SU-DHL-6 (cell line): ENCODE measurements around the gene TGM3.

Experiments
- H2AFZ ChIP-seq: fragments of 200-600 bp; sonication (generic); 2 replicates; pipeline ENCODE4 v1.6.1; 2014; ENCODE audit warnings: low read depth, mild to moderate bottlenecking, moderate library complexity, mixed read lengths, antibody characterized with exemption, low read length; ENCODE audit not compliant: severe bottlenecking
- H3F3A ChIP-seq: fragments of 200-600 bp; shearing (Covaris generic); 2 replicates; pipeline ENCODE4 v1.6.0; 2016; ENCODE audit warnings: antibody characterized with exemption, mild to moderate bottlenecking; ENCODE audit not compliant: insufficient read depth
- H3K27ac ChIP-seq: fragments of 200-600 bp; sonication (generic); 2 replicates; pipeline ENCODE4 v1.5.1; 2016; ENCODE audit warnings: low read depth, mild to moderate bottlenecking, low read length, moderate library complexity, mixed read lengths
- H3K27me3 ChIP-seq: fragments of 200-600 bp; sonication (generic), shearing (Covaris generic); 2 replicates; pipeline ENCODE4 v1.6.0; 2014; ENCODE audit warnings: mild to moderate bottlenecking, low read length
- H3K36me3 ChIP-seq: fragments of 200-600 bp; sonication (generic); 2 replicates; pipeline ENCODE4 v1.6.1; 2014; ENCODE audit warnings: mild to moderate bottlenecking, low read length, mixed read lengths
- H3K4me2 ChIP-seq: fragments of 300-600, 200-600 bp; shearing (Covaris generic), sonication (generic); 2 replicates; pipeline ENCODE4 v1.6.0; 2014; ENCODE audit warnings: low read length, low read depth, mild to moderate bottlenecking; ENCODE audit not compliant: poor library complexity, severe bottlenecking
- H3K4me3 ChIP-seq: fragments of 200-600 bp; sonication (generic); 2 replicates; pipeline ENCODE4 v1.5.1; 2014; ENCODE audit warnings: antibody characterized with exemption, low read length, mild to moderate bottlenecking, mixed read lengths; ENCODE audit not compliant: insufficient read depth, poor library complexity, severe bottlenecking
- H3K79me2 ChIP-seq: fragments of 200-600 bp; sonication (generic); 2 replicates; pipeline ENCODE4 v1.6.1; 2014; ENCODE audit warnings: mild to moderate bottlenecking, low read length, moderate library complexity; ENCODE audit not compliant: insufficient read depth
- H3K9ac ChIP-seq: fragments of 200-600 bp; sonication (generic); 2 replicates; pipeline ENCODE4 v1.7.0; 2014; ENCODE audit warnings: mild to moderate bottlenecking, low read length
- H3K9me2 ChIP-seq: fragments of 200-600 bp; sonication (generic); replicated peaks from 2 replicates; pipeline ENCODE4 v1.6.1; 2014; ENCODE audit warnings: low read length; ENCODE audit not compliant: insufficient read depth
- H3K9me3 ChIP-seq: fragments of 200-600 bp; sonication (generic); 2 replicates; pipeline ENCODE4 v1.6.1; 2014; ENCODE audit warnings: low read length, mixed read lengths; ENCODE audit not compliant: insufficient read depth
- H4K20me1 ChIP-seq: fragments of 200-600 bp; sonication (generic); 2 replicates; pipeline ENCODE4 v1.6.1; 2014; ENCODE audit warnings: low read depth, mild to moderate bottlenecking, antibody characterized with exemption, low read length, moderate library complexity, mixed read lengths
- EZH2phosphoT487 ChIP-seq: fragments of 200-600 bp; sonication (generic), shearing (Covaris generic); conservative IDR thresholded peaks from 2 replicates; pipeline ENCODE4 v1.6.1; 2018; ENCODE audit warnings: mild to moderate bottlenecking, antibody characterized with exemption, low read length, moderate library complexity, mixed read lengths
- TF ChIP-seq, protein P1 (sequence below): fragments of 200-600 bp; sonication (generic); IDR thresholded peaks from one replicate; pipeline ENCODE4 v1.5.1; 2017; ENCODE audit warnings: antibody characterized with exemption, mild to moderate bottlenecking, low read length, moderate library complexity; ENCODE audit not compliant: insufficient read depth, poor library complexity, severe bottlenecking

TGM3 gene

DNA sequence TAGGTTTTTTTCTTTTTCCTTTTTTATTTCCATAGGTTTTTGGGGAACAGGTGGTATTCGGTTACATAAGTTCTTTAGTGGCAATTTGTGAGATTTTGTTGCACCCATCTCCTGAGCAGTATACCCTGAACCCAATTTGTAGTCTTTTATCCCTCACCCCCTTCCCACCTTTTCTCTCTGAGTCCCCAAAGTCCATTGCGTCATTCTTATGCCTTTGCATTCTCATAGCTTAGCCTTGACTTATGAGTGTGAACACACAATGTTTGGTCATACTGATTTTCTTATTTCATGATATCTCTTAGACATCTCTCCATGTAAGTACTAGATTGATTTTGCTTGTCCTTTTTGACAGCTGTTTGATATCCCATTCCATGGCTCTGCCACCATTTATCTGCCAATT lies 27.2 kb downstream of the TGM3 start:
- TF ChIP-seq EZH2phosphoT487 = no peak
- TF ChIP-seq, protein P1, sequence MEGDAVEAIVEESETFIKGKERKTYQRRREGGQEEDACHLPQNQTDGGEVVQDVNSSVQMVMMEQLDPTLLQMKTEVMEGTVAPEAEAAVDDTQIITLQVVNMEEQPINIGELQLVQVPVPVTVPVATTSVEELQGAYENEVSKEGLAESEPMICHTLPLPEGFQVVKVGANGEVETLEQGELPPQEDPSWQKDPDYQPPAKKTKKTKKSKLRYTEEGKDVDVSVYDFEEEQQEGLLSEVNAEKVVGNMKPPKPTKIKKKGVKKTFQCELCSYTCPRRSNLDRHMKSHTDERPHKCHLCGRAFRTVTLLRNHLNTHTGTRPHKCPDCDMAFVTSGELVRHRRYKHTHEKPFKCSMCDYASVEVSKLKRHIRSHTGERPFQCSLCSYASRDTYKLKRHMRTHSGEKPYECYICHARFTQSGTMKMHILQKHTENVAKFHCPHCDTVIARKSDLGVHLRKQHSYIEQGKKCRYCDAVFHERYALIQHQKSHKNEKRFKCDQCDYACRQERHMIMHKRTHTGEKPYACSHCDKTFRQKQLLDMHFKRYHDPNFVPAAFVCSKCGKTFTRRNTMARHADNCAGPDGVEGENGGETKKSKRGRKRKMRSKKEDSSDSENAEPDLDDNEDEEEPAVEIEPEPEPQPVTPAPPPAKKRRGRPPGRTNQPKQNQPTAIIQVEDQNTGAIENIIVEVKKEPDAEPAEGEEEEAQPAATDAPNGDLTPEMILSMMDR = no peak
- Histone ChIP-seq H3K9me3 (no peaks in the 10 kb centered on the region), H4K20me1 (no peaks in the 10 kb centered on the region), H3K4me2 (no peak overlapping the region), H3K9me2 (no peaks in the 10 kb centered on the region), H3K79me2 (no peaks in the 10 kb centered on the region), H2AFZ (no peak overlapping the region), H3K9ac (no peak overlapping the region), H3K36me3 (no peaks in the 10 kb centered on the region), H3K4me3 (no peak overlapping the region), H3F3A (no peaks in the 10 kb centered on the region), H3K27ac (no peak overlapping the region), H3K27me3 (no peaks in the 10 kb centered on the region)

DNA sequence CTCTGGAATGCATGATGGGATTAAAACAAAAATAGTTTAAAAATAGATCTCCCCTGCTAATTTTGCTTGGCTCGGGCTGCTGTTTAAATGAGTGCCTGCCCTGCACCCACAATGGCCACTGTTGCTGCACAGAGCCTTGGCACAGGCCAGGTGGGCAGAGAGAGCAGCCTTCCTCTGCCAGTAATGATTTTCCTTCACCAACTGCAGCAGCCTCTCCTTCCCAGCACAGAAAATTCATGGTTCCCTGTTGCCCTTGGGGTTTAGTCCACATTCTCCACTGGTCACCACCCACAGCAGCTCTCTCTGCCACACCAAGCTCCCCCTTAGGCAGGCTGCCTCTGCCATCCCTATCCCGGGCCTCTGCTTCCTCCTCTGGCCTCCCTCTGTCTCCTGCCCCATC lies 30.2 kb downstream of the TGM3 start:
- Histone ChIP-seq H3K27me3 (no peaks in the 10 kb centered on the region), H3K9me3 (no peaks in the 10 kb centered on the region), H3K36me3 (no peaks in the 10 kb centered on the region), H3K4me3 (no peak overlapping the region), H4K20me1 (no peaks in the 10 kb centered on the region), H3K4me2 (no peak overlapping the region), H3F3A (no peaks in the 10 kb centered on the region), H3K27ac (no peak overlapping the region), H3K79me2 (no peaks in the 10 kb centered on the region), H3K9me2 (no peaks in the 10 kb centered on the region), H3K9ac (no peak overlapping the region), H2AFZ (no peak overlapping the region)
- TF ChIP-seq, protein P1 = no peak
- TF ChIP-seq EZH2phosphoT487 = no peak

DNA sequence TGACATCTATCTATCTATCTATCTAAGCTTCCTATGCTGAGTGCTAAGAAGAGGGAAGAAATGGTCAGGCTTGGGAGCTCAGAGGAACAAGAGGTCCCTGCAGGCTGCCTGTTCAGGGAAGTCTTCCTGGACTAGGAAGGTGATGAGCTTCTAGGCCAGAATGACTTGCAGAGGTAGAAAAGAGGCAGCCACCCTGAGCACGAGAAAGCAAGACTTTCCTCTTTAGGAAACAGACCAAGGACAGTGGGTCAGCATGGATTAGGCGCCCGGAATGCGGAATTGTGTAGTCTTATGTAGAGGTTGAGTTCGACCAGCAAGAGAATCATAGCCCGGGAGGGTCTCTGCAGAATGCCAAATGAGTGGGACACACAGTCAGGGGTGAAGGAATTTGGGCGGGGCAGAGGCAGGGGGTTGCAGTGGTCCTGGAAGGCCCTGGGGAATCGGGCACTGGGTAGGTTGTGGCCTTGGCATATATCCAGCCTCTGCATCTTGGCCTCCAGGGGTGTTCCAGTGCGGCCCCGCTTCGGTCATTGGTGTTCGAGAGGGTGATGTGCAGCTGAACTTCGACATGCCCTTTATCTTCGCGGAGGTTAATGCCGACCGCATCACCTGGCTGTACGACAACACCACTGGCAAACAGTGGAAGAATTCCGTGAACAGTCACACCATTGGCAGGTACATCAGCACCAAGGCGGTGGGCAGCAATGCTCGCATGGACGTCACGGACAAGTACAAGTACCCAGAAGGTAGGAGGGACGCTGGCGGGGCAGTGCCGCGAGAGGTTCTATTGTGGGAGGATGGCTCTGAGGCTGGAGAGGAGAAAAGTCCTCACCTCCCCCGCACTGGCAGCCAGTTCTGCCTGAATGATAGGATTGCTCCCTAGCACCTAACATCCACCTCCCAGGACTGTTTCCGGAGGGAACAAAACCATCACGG lies 32.1 kb downstream of the TGM3 start:
- Histone ChIP-seq H3K36me3 (no peaks in the 10 kb centered on the region), H2AFZ (no peak overlapping the region), H3K9me2 (no peaks in the 10 kb centered on the region), H3K4me2 (no peak overlapping the region), H4K20me1 (no peaks in the 10 kb centered on the region), H3K4me3 (no peak overlapping the region), H3K27me3 (no peaks in the 10 kb centered on the region), H3F3A (no peaks in the 10 kb centered on the region), H3K27ac (no peak overlapping the region), H3K79me2 (no peaks in the 10 kb centered on the region), H3K9ac (no peak overlapping the region), H3K9me3 (no peaks in the 10 kb centered on the region)
- TF ChIP-seq, protein P1 = no peak
- TF ChIP-seq EZH2phosphoT487 = no peak
